OCI-LY3 (cell line): ENCODE measurements around the gene CISH.

Experiments
- EZH2phosphoT487 ChIP-seq: fragments of 200-600 bp; shearing (Covaris generic); IDR thresholded peaks from 2 replicates; pipeline ENCODE4 v1.6.1; 2018; ENCODE audit warnings: antibody characterized with exemption, mixed run types, low read depth
- TF ChIP-seq, protein P1 (sequence below): fragments of 200-600, 300-600 bp; sonication (generic); IDR thresholded peaks from 2 replicates; pipeline ENCODE4 v1.5.1; 2014; ENCODE audit warnings: antibody characterized with exemption, low read length, low read depth

DNA sequence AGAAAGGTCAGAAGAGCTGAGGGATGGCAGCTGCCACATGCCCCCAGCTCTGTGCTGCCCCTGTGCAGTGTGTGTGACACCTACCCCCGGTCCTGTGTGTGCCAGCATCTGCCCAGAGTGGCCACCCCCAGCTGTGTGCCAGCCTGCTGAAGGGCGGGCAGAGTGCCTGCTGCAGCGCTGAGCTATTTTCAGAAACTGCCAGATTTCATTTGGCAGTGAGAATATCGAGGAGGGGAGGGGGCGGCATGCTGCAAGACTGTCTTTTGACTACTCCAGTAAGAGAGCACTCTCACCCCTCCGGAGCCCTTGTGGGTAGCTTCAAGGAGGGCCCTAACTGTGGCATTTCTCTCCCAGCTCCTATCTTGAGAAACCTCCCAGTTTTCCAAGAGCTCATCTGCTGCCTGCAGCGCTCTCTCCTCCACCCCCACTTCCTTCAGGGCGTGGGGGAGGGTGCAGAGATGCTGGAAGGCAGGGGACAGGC is 37.9 kb upstream of the CISH start:
- TF ChIP-seq, protein P1, sequence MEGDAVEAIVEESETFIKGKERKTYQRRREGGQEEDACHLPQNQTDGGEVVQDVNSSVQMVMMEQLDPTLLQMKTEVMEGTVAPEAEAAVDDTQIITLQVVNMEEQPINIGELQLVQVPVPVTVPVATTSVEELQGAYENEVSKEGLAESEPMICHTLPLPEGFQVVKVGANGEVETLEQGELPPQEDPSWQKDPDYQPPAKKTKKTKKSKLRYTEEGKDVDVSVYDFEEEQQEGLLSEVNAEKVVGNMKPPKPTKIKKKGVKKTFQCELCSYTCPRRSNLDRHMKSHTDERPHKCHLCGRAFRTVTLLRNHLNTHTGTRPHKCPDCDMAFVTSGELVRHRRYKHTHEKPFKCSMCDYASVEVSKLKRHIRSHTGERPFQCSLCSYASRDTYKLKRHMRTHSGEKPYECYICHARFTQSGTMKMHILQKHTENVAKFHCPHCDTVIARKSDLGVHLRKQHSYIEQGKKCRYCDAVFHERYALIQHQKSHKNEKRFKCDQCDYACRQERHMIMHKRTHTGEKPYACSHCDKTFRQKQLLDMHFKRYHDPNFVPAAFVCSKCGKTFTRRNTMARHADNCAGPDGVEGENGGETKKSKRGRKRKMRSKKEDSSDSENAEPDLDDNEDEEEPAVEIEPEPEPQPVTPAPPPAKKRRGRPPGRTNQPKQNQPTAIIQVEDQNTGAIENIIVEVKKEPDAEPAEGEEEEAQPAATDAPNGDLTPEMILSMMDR, result no peak
- TF ChIP-seq EZH2phosphoT487, result no peak
